DMS153 treated with DMSO at 0.1 percent for 48 hours (cell line): ENCODE results near the gene S100PBP.

Experiments used
- DNase-seq: peaks from one replicate; lab custom pipeline; 2025; ENCODE audit not compliant: unreplicated experiment; lab: John Stamatoyannopoulos, UW

S100PBP gene

GRCh38 chr1:32825181-32825580, 7.7 kb downstream of the S100PBP start:
- DNase-seq: no peak

GRCh38 chr1:32828341-32828740, 10.9 kb downstream of the S100PBP start:
- no peak for DNase-seq

- DNase-seq: no peak
These were observed 12.8 kb downstream of the S100PBP start for GRCh38 chr1:32830092-32830852.

GRCh38 chr1:32831878-32832277, 14.4 kb downstream of the S100PBP start:
- no peak for DNase-seq

GRCh38 chr1:32848354-32849063, 31.1 kb downstream of the S100PBP start:
- no peak for DNase-seq

GRCh38 chr1:32855861-32856617, 38.6 kb downstream of the S100PBP start:
- no peak for DNase-seq

GRCh38 chr1:32858136-32858535, 40.7 kb downstream of the S100PBP start:
- DNase-seq: no peak

GRCh38 chr1:32858791-32859190, 41.3 kb downstream of the S100PBP start:
- DNase-seq: no peak

GRCh38 chr1:32859915-32860314, 42.5 kb downstream of the S100PBP start:
- no peak for DNase-seq

GRCh38 chr1:32860566-32860965, 43.1 kb downstream of the S100PBP start:
- no peak for DNase-seq

GRCh38 chr1:32861904-32862695, 44.6 kb downstream of the S100PBP start:
- DNase-seq: no peak

- no peak for DNase-seq
These were observed 45.9 kb downstream of the S100PBP start for GRCh38 chr1:32863218-32863880.

GRCh38 chr1:32863881-32864245, 46.4 kb downstream of the S100PBP start:
- DNase-seq: no peak

GRCh38 chr1:32864375-32865019, 47.0 kb downstream of the S100PBP start:
- DNase-seq: no peak

GRCh38 chr1:32865639-32866405, 48.4 kb downstream of the S100PBP start:
- no peak for DNase-seq

GRCh38 chr1:32867151-32867550, 49.7 kb downstream of the S100PBP start:
- no peak for DNase-seq

- no peak for DNase-seq
These were observed 50.2 kb downstream of the S100PBP start for GRCh38 chr1:32867671-32868070.

GRCh38 chr1:32868085-32868484, 50.6 kb downstream of the S100PBP start:
- no peak for DNase-seq

- DNase-seq: no peak
These were observed 51.5 kb downstream of the S100PBP start for GRCh38 chr1:32868806-32869455.
